Measurements from ENCODE around the gene SCAF8.
A peak's percentile ranks its signal among the peaks of the same experiment; 100 is the strongest.
"Not testable (repeated sequence)": the region's sequence is repeated elsewhere in the genome, so short reads cannot be mapped to it uniquely, and the experiment has no call there.

The SCAF8 gene

GRCh38 chr6:154733626-154734382 is 588 bp downstream of the SCAF8 start:
- peak; percentile 98 for DNase-seq

GRCh38 chr6:154736618-154737259 is 3.5 kb downstream of the SCAF8 start:
- no peak for DNase-seq

DNA sequence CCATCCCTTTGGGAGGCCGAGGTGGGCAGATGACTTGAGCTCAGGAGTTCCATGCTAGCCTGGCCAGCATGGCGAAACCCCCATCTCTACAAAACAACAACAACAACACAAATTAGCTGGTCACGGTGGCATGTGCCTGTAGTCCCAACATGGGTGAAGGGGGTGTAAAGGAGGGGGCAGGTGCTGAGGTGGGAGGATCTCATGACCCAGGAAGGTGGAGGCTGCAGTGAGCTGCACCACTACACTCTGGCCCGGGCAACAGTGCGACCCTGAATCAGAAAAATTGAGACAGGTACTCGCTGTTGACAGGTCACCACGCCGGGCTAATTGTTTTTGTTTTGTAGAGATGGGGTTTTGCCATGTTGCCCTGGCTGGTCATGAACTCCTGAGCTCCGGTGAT is 4.2 kb downstream of the SCAF8 start:
- no peak for DNase-seq

DNA sequence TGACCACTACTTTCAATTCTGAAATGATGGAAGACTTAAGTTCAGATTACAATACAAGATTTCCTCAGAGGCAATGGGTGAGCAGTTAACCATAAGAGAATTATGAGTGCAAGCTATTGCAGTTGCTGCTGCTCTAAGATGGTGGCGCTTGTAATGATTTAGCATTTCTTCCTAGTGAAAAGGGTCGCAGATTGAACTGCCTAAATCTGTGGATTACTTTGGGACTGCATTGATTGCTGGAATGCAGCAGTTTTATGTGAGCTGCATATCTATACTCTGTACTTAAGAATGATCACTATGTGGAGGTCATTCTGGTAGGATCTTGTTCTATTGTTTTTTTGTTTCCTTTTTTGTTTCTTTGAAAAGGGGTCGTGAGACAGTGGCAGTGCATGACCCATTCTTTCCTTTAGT is 5.3 kb downstream of the SCAF8 start:
- no peak for DNase-seq

DNA sequence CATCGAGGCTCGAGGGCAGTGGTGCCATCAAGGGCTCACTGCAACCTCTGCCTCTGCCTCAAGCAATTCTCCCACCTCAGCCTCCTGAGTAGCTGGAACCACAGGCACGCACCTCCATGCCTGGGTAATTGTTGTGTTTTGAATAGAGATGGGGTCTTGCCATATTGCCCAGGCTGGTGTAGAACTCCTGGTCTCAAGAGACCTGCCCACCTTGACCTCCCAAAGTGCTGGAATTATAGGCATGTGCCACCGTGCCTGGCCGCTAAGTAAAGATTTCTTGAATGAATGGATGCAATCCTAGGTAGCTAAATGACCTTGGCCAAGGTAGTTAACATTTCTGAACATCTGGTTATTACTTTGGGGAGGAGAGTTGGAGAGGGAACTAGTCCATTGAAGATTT is 7.4 kb downstream of the SCAF8 start:
- DNase-seq: no peak

DNA sequence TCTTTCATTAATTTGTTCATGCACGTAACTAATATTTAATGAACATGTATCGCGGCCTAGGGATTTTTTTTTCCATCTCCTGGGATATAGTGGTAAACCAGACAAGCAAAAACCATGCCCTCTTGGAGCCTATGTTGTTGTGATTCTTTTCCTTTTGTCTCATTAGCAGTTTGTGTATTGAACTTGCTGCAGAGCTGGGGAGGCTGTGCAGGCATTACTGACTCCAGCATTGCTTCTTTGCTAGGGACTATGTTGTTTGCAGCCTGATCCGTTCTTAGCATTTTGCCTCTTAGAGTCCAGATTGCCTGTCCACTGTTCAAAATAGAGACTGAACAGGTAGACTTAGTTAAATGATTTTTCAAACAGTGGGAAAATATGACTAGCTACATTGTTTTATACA is 9.7 kb downstream of the SCAF8 start:
- no peak for DNase-seq

- DNase-seq: not testable (repeated sequence)
These were observed 11.0 kb downstream of the SCAF8 start for GRCh38 chr6:154744029-154744745.

GRCh38 chr6:154745243-154745642 is 12.0 kb downstream of the SCAF8 start:
- no peak for DNase-seq

DNA sequence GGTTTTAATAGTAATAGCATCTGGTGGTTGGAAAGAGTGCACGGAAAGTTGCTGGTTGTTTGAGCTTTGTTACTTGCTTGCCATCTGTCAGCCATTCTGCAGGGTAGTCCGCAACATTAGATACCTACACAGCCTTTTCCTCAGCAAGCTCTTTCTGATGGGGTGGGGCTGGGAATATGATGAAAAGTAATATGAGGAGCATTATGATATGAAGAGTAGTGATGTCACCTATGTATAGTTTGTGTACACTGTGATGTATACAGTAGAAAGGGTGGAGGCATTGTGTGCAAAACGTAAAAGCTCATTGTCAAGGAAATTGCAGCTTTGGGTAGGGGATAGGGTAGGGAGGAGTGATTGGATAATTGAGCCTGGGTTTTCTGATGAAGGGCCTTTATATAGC is 16.1 kb downstream of the SCAF8 start:
- DNase-seq: peak; percentile 76

DNA sequence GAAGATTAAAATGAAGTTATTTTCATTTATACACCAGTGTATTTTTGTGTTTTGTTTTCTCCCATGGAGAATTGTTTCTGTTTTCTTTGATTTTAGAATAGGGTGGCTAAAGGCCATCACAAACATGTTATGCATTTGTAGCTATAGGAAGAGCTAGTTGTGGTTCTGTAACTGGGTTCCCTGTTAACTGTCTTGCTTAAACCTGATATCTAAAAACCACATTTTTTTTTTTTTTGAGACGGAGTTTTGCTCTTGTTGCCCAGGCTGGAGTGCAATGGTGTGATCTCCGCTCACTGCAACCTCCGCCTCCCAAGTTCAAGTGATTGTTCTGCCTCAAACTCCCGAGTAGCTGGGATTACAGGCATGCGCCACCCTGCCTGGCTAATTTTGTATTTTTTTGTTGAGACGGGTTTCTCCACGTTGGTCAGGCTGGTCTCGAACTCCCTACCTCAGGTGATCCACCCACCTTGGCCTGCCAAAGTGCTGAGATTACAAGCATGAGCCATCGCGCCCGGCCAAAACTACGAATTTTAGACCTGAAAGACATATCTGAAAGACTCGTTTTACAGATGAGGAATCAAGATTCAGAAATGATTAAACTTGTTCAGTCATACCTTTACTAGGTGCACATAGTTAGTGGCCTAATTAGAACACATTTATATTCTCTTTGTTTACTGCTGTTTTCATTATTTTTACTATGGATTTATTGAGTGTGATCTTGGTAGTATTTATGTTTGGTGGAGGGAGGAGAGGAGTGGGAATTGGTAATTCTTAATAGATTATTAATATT is 18.0 kb downstream of the SCAF8 start:
- DNase-seq: no peak

DNA sequence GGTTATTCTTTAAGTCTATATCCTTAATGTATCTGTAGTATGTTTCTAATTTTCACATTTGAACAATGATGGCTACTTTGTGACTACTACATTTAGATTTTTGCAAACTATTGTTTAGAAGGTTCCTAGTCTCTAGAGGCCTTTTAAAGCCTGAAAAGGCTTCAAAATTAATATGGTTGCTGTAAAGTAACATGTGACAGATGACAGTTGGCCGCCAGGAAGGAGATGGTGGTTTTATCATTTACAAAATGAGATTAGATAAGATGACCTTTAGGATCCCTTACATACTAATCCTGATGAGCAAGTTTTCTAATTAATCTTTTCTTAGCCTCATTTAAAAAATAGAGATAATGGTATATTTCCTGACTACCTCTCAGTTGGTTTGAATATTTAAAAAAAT is 18.8 kb downstream of the SCAF8 start:
- no peak for DNase-seq

DNA sequence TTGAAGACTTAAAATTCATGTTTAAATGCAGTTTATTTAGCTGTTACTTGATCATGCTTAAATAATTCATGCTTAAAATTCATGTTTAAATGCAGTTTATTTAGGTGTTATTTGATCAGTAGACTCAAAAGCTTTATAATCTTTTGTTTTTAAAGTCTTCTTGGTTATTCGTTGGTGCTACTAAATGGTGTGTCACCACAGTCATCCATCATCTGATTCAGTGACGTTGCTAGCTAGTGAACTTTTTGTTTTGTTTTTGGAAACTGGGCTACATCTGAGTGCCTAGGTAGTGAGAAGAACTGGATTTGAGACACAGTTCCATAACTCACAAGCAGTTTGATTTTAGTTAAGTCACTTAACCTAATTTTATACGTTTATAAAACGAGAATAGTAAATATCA is 20.9 kb downstream of the SCAF8 start:
- DNase-seq: no peak

GRCh38 chr6:154757352-154758050 is 24.3 kb downstream of the SCAF8 start:
- DNase-seq: no peak

DNA sequence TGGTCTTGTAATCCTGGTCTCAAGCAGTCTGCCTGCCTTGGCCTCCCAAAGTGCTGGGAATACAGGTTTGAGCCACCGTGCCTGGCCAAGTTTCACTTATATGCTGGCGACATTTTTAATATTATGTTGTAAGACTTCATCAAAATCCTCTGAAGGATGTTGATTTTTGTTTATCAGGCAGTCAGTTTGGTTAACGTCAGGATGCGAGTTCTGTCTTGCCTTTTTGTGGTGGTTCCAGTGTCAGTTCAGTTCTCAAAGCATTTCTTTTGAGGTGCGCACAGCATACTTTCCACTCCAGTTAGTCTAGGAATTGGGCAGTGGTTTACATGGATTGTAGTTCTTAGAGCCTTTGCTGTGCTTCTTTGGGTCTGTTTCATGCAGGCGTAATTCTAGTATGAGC is 24.9 kb downstream of the SCAF8 start:
- no peak for DNase-seq

DNA sequence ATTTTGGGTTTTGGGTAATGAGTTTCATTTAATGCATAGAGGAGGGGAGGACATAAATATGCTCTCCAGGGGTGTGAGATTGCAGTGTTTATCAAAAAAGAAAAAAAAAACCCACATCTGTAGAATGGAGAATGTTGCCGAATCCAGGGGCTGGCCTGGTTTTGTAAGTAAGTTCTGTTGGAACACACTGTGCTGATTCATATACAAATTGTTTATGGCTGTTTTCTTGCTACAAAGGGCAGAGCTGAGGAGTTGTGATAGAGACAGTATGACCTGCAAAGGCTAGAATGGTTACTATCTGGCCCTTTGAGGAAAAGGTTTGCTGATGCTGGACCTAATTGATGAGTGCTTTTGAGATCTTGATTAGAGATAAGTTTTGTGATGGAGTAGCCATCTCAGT is 30.4 kb downstream of the SCAF8 start:
- no peak for DNase-seq

DNA sequence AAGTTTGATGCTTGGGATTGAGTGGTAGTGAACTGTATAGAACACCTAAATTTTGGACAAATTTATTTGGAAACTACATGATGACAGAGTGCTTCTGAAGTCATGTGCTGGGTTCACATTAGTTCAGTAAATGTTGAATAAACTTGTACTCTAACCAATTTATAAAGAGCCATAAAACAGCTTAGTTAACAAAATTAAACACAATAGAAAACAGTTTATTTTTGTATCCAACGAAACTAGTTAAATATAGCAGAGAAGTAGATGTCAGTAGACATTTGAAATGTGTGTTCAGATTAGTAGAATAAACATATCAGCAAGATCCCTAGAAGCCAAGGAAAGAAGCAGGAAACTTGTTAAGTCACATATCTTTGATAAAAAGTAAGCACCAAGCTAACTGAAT is 32.1 kb downstream of the SCAF8 start:
- DNase-seq: no peak

- peak; percentile 37 for DNase-seq
These were observed 33.1 kb downstream of the SCAF8 start for GRCh38 chr6:154766288-154766687.

DNA sequence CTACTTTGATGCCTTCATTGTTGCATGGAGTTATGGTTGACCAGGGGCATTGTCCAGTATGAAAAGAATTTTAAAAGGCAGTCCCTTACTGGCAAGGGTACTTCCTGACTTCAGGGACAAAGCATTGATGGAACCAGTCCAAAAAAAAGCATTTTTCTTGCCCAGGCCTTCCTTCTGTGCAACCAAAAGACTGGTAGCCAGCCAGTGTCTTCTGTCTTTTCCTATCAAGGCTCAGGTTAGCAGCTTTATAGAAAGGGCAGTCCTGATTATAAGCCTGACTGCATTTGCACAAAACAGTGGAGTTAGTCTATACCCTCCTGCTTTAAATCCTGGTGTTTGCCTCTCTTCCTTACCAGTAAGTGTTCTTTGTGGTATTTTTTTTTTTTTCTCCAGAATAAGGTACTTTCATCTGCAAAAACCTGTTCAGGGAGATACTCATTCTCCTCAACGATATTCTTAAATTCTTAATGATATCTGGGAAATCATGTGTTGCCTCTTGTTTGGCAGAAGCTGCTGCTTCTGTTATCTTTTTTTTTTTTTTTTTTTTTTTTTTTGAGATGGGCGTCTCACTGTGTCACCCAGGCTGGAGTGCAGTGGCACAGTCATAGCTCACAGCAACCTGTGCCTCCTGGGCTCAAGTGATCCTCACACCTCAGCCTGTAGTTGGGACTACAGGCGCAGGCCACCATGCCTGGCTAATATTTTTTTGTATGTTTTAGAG is 33.9 kb downstream of the SCAF8 start:
- DNase-seq: peak; percentile 73

DNA sequence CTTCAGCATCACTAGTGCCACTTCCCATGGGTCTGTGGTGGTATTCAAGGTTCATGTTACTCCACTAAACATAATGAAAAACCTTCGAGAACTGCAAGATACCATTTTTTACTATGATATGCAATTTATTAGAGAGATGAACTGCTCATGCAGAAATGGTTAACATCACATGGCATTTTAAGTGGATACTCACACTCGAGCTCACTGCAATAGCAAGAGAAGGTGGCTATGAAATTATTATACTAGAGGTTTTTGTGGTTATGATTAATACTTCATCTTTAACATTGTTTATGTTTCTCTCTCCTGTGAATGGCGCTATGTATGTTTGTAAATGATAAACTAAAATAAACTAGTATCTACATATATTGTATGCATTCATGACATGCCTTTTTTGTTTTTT is 35.1 kb downstream of the SCAF8 start:
- DNase-seq: no peak

DNA sequence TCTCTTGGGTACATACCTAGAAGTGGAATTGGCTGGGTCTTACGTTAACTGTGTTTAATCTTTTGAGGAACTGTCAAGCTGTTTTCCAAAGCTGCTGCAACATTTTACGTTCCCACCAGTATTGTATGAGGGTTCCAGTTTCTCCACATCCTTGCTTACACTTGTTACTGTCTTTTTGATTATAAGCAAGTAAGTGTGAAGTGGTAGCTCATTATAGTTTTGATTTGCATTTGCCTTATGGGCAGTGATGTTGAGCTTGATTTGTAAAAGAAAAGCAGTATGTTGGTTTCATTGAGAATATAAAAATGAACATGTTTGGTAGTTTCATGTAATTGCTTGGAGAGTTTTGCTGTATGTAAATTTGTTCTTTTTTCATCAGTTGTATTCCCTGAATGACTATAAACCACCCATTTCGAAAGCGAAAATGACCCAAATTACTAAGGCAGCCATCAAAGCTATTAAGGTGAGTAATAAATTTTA is 40.4 kb downstream of the SCAF8 start:
- DNase-seq: no peak

- not testable (repeated sequence) for DNase-seq
These were observed 45.9 kb downstream of the SCAF8 start for GRCh38 chr6:154779157-154779556.

GRCh38 chr6:154782193-154782592 is 49.0 kb downstream of the SCAF8 start:
- no peak for DNase-seq

Measured in NCI-H69 (cell line).